ENCODE results near the gene LAMA2.

DNA sequence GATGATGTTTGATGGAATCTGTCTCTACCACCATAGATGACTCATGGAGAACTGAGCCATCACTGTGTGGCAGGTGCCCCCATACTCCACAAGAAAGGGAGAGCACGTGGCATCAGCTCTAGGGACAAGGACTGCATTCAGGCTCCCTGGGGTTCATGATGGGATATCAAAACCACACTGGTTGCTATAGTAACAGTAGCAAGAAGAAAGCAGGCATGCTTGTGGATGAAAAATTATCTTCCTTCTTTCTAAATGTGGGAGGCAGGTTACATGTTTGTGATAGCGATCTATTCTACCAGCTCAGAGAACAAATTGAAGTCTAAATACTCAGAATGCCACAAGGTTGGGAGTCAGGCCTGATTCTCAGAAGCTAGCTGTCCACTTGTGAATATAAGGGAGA is 602.8 kb downstream of the LAMA2 start:
- no peak for TF ChIP-seq FOXK2 (IDR thresholded peaks at IDR 0.05)
- no peak for TF ChIP-seq ZNF384 (IDR thresholded peaks at IDR 0.05)
- TF ChIP-seq HDGF (IDR thresholded peaks at IDR 0.05; ENCODE audit: borderline replicate concordance) = no peak
